H1 (cell line): ENCODE measurements around the gene AARSD1. TPM values are rescaled to one million over a fixed set of nuclear protein-coding genes. Genes with fewer than 3 reads are reported as not detected.

Experiments
- ASH2L ChIP-seq: fragments of 200-600, 300-600 bp; sonication (generic); IDR thresholded peaks from one replicate; pipeline ENCODE4 v1.7.1; 2017; ENCODE audit warnings: low read length
- KDM1A ChIP-seq: fragments of 200-600, 300-600 bp; sonication (generic); IDR thresholded peaks from 2 replicates; pipeline ENCODE4 v1.7.1; 2016; ENCODE audit warnings: mild to moderate bottlenecking, low read length, borderline replicate concordance
- polyA plus RNA-seq, 7 experiments: library from polyadenylated mRNA; depleted of rRNA in 3 of 7; stranded (reverse) in 5 of 7; unstranded in 2 of 7; fragments of >200 nt in 5 of 7; fragments of 200-250 nt in 2 of 7; gene quantifications; 1 replicate in 5 of 7; 2 replicates in 1 of 7; 4 replicates in 1 of 7; pipeline versions ENCODE4 v1.2.1 to v1.2.3, GENCODE V29; 2011 to 2013; ENCODE audit warnings: missing spikeins in 2 of 7, mixed read lengths in 2 of 7
- total RNA-seq: library from RNA; stranded (reverse); fragmentation: NEBNext Ultra II Directional; extraction: Animal tissue kit (Norgen Biotek cat#: 25700); gene quantifications from 2 replicates; pipeline ENCODE4 v1.2.1, GENCODE V29; 2021

Gene AARSD1
- total and polyA plus RNA-seq, 2 of the 8 experiments (the other 6 are each of a cell fraction or from before 2014, with no cell fraction given), result 51.5 to 58.8 TPM

DNA sequence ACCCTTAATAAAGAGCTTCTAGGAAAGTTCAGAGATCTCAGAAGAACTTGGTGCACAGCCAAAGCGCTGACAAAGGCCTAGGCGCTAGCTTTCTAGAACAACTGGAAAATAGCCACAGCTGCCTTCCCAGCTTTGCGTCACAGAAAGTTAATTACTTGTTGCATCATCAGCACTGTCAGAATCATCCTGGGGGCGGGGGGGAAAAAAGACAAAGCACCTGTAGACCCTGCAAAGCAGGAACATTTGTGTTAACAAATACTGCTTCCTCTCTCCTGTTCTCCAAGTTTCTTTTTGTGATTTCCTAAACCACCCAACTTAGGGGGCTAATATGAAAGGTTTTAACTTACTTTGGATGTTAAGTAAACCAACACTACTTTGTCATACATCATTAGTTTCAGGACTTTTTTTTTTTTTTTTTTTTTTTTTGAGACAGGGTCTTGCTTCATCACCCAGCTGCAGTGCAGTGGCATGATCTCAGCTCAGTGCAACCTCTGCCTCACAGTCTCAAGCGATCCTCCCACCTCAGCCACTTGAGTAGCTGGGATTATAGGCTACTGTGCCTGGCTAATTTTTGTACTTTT lies 4.8 kb upstream of the AARSD1 start (continued):
- TF ChIP-seq KDM1A (no peak), ASH2L (no peak)
